Superior temporal gyrus (tissue), 1 donor: ENCODE results near the gene FAM229A.

Experiments used
- DNase-seq: peaks from one replicate; pipeline ENCODE4 v3.0.0-alpha.2; 2016; ENCODE audit errors: extremely low spot score

The FAM229A gene

GRCh38 chr1:32330558-32331151 lies 31.6 kb downstream of the FAM229A start:
- no peak for DNase-seq

GRCh38 chr1:32329931-32330466 lies 32.3 kb downstream of the FAM229A start:
- DNase-seq: no peak

- no peak for DNase-seq
Observed at GRCh38 chr1:32327204-32327603, 35.1 kb downstream of the FAM229A start.

- no peak for DNase-seq
Observed at GRCh38 chr1:32321712-32322291, 40.5 kb downstream of the FAM229A start.

- DNase-seq: no peak
Observed at GRCh38 chr1:32318127-32318869, 44.0 kb downstream of the FAM229A start.

GRCh38 chr1:32316903-32317277 lies 45.4 kb downstream of the FAM229A start:
- no peak for DNase-seq

- DNase-seq: no peak
Observed at GRCh38 chr1:32311709-32312393, 50.4 kb downstream of the FAM229A start.
